HTR-8/SVneo (cell line): ENCODE results near the gene ISOC1.

Source experiments
- DNase-seq: peaks from one replicate; pipeline ENCODE4 v3.0.0; 2011; ENCODE audit warnings: low spot score, mixed read lengths; ENCODE audit not compliant: insufficient read length
- FAIRE-seq: peaks from 2 replicates; lab custom pipeline; 2011; peaks lifted over from hg19 to GRCh38; lab: Jason Lieb, UNC

ISOC1 gene

DNA sequence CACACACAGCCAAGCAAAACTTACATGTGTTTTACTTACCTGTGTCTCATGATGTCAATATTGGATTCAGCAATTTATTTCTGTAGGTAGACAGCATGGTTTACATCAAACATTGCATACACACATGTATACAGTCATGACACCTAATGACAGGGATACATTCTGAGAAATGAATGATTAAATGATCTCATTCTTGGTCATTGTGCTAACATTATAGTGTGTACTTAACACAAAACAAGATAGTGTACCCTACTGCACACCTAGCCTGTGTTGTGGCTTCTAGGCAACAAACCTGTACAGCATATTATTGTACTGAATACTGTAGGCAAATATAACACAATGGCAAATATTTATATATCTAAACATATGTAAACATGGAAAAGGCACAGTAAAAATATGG lies 28.0 kb downstream of the ISOC1 start:
- DNase-seq (no peak), FAIRE-seq (peak; percentile 4)

- DNase-seq (no peak), FAIRE-seq (no peak)
Observed at GRCh38 chr5:129124608-129125007, 30.1 kb downstream of the ISOC1 start.

DNA sequence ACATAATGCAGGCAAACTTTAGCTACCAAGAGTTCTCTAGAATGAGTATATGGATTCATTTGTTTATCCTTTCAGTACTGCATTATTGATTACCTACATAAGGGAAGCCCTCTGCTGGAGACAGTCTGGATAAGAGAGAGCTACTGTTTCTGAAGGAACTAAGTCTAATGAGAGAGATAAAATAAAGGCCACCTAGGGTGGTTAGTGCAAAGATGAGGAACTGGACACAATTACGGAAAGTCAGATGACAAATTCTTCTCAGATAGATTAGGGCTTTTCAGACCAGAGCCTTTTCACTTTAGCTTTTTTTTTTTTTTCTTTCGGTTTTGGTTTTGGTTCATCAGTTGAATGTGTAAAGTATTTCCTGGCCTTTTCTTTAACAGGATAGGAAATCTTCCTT lies 31.3 kb downstream of the ISOC1 start:
- FAIRE-seq = no peak

GRCh38 chr5:129133553-129133952 lies 39.0 kb downstream of the ISOC1 start:
- FAIRE-seq = no peak
- no peak for DNase-seq

More for the DNA sequence above, 31.3 kb downstream of the ISOC1 start:
- DNase-seq = no peak

- FAIRE-seq (no peak), DNase-seq (no peak)
Observed at GRCh38 chr5:129135633-129136032, 41.1 kb downstream of the ISOC1 start.

GRCh38 chr5:129137637-129138036 lies 43.1 kb downstream of the ISOC1 start:
- DNase-seq = no peak
- FAIRE-seq = no peak

DNA sequence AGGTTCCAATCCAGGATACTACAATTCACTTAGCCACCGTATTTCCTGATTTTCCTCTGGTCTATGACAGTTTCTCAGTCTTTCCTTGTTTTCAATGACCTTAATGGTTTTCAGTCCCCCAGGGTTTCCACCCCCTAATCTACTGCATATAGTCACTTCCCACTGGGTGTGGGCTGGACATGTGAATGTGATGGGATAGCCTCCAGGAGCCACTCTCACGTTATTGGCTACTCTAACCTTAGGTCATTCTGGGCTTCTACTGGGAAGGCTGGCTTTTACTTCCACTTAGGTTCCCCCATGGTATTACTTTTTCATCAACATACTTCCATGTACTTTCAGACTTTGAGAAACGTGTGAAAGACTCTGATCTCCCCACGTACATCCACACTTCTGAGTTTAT lies 46.5 kb downstream of the ISOC1 start:
- FAIRE-seq (no peak), DNase-seq (no peak)

GRCh38 chr5:129141696-129142095 lies 47.1 kb downstream of the ISOC1 start:
- DNase-seq = no peak
- FAIRE-seq = no peak

GRCh38 chr5:129155876-129156275 lies 61.3 kb downstream of the ISOC1 start:
- DNase-seq (no peak), FAIRE-seq (no peak)

DNA sequence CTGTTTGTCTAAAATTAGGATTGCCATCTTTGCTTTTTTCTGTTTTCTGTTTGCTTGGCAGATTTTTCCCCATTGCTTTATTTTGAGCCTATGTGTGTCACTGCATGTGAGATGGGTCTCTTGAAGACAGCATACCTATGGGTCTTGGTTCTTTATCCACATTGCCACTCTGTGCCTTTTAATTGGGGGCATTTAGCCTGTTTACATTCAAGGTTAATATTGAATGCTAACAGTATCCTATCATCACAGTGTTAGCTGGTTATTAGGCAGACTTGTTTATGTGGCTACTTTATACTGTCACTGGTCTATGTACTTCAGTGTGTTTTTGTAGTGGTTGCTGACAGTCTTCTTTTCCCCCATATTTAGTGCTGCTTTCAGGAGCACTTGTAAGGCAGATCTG lies 67.3 kb downstream of the ISOC1 start:
- no peak for FAIRE-seq

More for the DNA sequence above, 67.3 kb downstream of the ISOC1 start:
- DNase-seq = no peak
